GDM1 (cell line): ENCODE data around the gene SLC1A7.

Source experiments
- DNase-seq: peaks from one replicate; lab custom pipeline; 2025; lab: John Stamatoyannopoulos, UW

SLC1A7 gene

DNA sequence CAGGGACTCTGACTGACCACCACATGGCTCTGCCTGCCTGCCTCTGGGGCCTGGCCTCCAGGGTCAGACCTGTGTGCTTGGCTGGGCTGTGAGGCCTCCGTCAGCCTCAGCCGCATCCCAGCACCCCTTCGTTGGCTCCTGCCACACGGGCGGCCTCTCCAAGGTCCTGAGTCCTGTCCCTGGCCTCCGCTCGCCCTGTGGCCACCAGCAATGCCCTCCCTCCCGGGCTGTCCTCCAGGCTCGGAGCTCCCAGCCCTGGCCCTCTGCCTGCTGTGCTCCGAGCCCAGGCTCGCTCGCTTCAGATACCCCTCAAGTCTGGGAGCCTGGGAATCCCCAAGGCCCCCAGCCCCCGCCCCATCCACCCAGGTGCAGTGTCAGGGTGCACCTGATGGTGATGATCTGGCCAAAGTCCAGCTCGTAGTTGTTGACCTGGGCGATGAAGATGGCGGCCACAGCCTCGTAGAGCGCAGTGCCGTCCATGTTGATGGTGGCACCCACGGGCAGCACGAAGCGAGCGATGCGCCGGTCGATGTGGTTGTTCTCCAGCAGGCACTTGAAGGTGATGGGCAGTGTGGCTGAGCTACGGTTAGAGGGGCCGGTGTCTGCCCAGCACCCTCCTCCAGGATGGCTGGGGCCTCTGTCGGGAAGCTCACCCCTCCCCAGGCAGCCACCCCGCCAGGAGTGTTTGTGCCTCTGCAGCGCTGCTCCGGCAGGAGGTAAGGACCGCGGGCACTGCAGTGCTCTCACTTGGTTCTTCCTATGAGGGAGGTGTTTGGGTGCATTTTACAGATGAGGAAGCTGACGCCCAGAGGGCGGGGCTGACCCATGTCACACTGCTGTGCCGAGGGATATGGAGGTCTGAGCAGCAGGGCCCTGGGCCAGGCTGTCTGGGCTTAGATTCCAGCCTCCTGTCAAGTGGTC, 52.0 kb downstream of the SLC1A7 start:
- DNase-seq: no peak

DNA sequence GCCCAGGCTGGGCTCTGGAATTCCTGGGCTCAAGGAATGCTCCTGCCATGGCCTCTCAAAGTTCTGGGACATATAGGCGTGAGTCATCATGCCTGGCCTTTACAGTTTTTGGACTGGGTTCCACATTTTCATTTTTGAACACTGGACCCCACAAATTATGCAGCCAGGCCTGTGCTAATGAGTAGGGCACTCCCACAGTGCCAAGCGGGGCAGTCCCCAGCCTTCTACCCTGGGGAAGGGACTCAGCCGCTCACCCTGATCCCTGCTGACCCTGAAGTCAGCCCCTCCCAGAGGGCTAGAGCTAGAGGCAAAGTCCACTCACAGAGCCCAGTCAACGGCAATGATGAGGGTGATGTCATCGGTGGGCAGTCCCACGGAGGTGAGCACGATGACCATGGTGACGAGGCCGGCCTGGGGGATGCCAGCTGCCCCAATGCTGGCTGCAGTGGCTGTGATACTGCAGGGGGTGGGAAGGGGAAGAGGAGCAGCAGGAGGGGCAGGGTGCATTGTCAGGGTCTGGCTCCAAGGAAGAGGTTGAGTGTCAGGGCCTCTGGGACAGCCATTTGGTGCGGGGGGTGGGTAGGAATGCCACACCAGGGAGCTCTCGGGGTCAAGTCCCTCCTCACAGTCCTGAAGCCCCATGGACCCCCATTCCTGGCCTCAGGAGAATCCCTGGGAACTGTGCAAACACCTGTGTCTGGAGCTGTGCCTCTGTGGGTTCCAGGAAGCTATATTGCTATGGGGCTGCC, 52.8 kb downstream of the SLC1A7 start:
- no peak for DNase-seq

DNA sequence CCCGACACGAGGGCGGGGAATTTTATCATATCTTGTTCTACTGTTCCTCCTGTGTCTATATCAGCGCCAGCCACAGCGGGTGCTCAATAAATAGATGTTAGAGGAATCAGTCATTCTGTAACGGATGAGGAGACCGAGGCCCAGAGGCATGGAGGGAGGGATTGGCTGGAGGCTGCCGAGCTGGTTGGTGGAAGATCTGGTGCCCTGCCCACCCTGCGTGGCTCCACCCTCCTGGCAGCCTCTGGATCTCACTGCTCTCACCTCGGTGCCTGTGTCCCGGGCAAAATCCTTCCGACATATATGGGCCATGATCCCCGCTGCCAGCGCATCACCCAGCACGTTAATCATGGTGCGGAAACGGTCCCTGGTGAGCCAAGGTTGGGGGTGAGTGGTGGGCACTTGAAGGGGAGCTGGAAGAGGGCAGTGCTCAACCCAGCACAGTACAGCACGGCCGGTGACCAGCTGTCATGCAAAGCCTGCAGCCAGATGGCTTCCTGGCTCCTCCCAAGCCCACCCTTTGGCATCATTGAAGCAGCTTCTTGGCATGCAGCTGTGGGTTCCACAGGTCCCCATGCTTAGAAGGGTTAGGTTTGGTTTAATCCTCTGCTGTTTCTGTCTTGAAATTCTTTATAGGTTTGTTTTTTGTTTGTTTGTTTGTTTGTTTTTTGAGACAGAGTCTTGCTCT, 53.7 kb downstream of the SLC1A7 start:
- no peak for DNase-seq

DNA sequence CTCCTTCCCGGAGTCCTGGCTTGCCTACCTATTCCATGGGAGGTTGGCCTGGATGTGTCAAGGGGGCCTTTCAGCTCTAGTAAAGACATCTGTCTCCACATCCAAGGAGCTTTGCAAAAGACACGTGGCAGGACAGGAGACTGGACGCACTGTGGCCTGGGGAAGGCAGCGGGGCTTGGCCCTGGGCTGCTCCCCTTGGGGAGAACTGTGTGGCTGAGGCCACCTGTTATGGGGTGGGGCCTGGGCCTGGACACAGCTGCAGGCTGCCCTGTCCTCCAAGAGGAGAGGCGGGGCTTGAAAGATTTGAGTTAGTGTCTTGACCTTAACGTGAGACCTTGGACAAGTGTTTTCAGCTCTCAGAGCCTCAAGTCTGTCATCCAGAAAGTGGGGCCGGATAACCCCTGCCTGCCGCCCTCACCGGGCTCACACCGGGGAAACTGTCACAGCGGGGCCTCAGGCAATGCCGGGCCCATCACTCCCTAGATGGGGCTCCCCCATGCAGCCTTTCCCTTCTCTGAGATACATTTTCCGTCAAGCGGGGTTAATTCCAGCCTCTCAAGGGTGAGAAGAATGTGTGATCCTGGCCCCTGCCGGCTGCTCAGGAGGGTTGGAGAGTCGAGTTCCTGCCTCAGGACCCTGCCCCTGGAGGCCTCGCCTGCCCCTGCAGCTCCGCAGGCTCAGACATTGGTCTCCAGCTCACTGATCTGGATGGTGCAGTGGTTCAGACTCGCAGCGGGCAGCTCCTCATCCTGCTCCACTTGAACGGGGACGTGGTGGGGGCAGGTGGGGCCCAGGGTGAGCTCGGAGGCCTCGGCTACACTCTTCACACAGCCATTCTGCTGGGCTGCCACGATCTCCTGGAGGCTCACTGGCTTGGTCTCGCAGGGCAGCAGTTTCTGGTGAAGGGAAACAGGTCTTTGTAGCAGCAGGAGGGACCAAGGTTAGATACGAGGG, 54.8 kb downstream of the SLC1A7 start:
- no peak for DNase-seq

DNA sequence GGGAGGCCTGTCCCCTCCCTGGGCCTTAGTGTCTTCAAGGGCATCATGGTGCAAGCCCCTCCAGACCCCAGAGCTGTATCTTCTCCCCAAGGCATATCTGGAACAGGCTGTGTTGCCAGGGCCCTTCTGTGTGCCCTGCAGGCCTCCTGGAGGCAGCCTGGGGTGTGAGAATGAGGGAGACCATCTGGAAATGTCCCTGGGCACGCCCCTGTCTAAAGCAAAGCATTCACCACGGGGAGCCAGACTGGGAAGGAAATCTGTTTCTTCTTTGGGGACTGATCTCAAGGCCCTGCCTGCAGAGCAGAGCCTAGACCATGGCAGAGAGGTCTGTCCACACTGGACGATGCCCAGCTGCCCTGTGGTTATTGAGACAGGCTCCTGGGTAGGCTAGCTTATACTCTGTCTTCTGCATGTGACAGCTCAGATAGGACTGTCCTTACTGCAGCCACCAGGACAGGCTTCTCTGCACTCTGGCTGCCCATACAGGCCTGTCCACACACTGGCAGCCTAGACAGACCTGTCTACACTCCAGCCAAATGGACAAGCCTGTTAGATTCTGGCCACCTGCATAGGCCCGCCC, 55.9 kb downstream of the SLC1A7 start:
- DNase-seq: no peak

DNA sequence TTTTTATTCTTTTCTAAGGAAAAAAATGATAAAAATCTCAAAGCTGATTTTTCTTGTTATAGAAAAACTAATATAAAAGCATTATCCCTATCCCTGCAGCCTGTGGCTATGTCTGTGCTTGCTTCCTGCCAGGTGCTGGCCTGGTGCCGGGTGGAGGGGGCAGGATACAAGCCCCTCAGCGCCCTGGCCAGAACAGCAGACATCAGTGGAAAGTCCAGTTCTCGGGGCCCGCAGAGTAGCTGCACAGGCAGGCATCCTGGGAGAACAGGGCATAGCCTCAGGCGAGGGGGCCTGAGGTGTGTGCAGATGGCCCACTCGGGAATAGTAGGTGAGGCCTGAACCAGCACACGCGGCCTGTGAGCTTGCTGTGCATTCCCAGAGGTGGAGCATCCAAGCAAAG, 57.0 kb downstream of the SLC1A7 start:
- DNase-seq: no peak

DNA sequence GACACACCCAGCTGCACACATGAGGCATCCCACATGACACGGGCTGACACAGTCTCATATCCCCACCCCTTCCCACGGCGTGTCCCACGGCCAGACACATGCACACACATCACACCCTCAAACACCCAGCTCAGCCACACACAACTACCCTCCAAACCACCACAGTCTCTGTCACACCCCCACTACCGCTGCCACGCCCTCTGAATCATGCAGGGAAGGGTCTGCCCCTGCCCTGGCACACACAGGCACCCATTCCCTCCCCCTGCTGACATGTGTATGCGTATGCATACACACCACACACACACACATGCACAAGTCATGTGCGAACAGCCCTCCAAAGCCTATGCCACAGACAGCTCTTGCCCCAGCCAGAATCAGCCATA, 57.9 kb downstream of the SLC1A7 start:
- no peak for DNase-seq

DNA sequence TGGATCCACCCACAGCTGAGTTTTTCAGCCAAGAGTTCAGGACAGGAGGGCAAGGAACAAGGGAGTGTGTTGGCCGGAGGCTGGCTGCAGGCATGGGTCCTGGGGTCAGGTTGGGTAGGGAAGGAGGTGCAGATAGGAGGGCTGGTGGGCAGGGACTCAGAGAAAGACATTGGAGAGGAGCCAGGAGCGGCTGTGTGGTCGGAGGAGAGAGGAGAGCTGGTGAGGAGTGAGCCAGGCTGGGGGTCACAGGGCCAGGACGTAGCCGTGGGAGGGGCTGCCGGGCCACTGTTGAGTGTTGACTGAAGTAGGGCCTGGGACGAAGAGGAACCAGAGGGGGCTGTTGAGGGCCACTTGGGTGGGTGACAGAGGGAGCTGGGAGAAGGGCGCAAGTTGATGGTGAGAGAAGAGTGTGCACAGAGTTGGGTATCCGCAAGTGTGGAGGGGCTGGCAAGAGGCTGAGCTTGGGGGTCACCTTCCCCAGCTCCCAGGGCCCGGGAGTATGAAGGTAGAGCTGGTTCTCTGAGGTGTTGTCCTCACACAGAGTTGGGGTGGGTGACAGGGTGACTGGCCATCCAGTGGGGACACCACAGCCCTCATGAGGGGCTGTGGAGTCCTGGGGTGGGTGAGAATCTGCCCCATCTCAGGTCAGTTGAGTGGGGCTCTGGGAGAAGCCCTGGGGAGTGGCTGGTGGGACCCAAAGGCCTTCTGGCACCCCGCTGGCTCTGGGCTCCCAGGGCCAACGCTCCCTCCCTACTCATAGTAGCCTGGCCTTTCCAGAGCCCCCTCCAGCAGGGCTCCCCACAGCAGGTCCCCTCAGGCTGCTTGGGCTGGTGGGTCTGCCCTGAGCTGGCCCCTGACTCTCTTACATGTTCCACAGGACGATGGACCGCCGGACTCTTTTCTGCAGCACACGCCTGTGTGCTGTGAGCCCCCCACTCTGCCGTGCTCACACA, 58.5 kb downstream of the SLC1A7 start:
- no peak for DNase-seq

DNA sequence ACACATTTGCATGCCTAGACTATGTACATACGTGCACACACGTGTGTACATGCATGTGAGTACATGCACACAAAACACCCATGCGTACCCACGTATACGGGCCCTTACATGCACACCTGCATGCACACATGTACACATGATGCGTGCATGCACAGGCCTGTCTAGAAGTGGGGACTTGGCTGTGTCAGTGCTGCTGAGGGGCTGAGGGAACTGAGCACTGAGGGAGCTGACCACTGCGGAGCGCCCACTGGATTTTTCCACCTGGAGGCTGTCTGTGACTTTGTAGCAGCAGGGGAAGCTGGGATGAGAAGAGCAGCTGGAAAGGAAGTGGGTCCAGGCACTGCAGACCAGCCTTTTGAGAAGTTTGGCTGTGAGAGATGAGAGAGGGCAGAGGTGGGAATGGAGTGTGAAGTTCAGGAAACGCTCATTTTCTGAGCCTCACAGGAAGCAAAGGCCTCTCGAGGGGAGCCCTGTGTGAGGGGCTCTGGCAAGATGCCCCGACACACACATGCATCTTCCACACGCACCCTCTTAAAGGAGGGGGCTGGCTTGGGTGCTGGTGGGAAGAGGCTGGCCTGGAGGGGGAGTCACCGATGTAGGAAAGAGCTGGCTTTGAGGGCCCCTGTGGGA, 59.5 kb downstream of the SLC1A7 start:
- DNase-seq: no peak

DNA sequence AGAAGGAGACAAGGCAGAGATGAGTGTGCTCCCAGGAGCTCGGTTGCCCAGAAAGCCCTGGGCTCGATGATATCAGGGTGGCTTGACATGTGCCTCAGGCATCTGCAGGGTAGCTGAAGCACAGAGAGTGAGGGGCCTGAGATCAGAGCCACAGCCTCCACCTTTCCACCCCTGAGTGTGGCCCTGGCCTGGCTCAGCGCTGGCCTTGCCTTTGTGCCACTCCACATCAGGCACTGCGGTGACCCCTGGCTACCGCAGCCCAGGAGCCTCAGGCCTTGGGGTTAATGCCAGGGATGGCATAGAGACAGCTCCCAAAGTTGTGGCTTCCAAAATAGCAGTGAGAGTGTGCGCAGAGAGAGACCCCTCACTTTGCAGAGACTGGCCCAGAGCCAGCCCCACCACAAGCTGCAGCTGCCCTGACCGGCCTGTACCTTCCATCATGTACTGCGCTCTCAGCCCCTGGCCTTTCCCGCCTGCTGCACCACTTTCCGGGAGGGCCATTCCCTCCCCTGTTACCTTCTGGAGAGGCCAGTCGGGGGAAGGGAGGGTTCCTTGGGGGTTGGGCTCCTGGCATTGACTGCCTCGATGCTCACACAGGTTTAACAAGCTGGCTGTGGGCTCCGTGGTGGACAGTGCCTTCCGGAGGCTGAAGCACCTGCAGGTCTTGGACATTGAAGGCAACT, 60.9 kb downstream of the SLC1A7 start:
- no peak for DNase-seq

DNA sequence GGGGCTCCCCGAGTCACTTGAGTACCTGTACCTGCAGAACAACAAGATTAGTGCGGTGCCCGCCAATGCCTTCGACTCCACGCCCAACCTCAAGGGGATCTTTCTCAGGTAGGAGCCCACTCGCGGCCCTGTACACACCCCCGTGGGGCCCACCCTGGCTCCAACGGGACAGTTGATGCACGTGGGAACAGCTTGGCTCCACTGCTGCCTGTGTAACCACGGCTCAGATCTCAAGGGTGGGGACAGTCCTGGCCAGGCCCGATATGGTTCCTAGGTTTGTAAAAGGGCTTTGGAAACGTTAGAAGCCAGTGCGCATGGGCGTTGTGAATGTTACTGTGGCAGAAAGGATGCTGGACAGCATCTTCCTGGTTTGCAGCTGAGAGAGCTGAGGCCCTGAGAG, 61.7 kb downstream of the SLC1A7 start:
- DNase-seq: no peak

DNA sequence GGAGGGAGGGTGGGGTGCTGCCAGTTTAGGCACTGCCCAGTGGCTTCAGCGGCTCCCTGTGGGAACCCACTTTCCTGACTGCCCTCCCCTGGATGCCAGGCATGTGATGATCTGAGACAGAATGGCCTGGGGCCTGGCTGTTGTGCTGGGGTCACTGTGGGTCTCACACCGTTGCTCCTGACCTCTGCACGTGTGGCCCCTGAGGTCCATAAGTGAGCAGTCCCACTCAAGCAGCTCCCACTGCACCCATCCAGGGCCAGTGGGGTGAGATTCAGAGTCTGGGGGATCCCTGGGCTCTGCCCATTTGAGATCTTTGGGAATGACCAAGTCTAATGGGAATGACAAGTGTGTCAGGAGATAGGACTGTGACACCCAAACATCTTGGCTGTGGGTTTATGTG, 62.4 kb downstream of the SLC1A7 start:
- DNase-seq: no peak

DNA sequence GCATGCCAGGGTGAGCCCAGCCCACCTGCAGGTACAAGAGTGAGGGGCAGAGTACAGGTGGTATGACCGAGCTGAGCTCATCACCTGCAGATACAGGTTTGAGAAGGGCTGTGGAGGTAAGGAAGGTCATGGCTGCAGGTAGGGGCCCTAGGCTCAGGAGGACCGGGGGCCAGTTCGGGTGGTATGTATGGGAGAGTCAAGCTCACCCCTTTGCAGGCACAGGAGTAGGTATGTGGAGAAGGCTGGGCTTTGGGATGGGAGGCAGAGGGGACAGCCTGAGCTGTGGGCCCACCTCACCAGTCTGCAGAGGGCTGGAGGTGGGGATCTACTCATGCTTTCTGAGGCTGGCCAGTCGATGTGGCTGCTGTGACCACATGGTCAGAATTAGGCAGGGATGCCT, 63.2 kb downstream of the SLC1A7 start:
- DNase-seq: no peak

DNA sequence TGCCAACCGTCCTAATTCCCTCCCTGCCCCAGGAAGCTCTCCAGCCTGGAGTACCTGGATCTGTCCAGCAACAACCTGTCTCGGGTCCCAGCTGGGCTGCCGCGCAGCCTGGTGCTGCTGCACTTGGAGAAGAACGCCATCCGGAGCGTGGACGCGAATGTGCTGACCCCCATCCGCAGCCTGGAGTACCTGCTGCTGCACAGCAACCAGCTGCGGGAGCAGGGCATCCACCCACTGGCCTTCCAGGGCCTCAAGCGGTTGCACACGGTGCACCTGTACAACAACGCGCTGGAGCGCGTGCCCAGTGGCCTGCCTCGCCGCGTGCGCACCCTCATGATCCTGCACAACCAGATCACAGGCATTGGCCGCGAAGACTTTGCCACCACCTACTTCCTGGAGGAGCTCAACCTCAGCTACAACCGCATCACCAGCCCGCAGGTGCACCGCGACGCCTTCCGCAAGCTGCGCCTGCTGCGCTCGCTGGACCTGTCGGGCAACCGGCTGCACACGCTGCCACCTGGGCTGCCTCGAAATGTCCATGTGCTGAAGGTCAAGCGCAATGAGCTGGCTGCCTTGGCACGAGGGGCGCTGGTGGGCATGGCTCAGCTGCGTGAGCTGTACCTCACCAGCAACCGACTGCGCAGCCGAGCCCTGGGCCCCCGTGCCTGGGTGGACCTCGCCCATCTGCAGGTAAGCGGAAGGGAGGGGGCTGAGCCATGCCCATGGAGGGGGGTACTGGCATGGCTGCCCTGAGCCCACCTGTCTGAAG, 63.9 kb downstream of the SLC1A7 start:
- DNase-seq: no peak

DNA sequence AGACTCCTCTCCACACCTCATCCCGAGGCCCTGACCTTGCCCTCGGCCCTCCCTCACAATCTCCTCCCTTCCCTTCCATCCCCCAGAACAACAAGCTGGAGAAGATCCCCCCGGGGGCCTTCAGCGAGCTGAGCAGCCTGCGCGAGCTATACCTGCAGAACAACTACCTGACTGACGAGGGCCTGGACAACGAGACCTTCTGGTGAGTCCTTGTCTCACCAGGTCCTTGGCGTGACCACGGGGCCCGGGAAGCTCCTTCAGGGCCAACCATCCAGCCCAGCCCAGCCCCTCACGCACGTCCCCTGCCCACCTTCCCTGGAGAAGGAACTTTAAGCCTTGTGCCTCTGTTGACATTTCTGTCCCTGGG, 64.9 kb downstream of the SLC1A7 start:
- DNase-seq: no peak

DNA sequence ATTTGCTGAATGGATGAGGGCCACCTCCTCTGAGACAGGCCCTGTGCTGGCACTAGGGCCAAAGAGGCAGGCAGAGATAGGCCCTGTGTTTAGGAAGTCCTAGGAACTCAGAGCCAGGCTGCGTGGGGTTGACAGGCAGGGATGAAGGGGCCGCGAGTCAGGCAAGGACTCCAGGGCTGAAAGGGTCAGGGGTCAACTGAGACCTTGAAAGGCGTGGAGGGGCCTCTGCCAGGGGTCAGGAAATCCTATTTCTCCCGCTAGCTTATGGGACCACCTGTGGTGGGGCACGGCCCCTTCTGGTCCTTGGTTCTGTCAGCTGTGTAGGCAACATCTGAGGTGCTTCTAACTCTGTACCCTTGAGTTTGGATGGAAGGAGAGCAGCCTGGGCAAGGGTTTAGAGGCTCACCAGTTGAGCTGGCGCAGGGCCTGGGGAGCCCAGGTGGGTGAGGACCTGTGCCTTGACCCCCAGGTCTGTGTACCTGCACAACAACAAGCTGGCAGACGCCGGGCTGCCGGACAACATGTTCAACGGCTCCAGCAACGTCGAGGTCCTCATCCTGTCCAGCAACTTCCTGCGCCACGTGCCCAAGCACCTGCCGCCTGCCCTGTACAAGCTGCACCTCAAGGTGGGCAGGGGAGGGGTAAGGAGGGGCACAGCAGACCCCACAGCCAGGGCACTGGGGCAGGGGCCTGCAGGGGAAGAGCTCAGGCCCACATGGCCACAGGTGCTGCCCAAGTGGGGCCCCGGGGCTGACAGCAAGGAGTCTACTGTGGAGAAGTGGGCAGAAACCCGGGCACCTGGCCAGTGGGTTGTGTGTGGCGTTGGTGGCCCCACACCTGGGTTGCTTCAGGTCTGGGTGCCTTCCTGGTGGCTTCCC, 65.5 kb downstream of the SLC1A7 start:
- DNase-seq: no peak

DNA sequence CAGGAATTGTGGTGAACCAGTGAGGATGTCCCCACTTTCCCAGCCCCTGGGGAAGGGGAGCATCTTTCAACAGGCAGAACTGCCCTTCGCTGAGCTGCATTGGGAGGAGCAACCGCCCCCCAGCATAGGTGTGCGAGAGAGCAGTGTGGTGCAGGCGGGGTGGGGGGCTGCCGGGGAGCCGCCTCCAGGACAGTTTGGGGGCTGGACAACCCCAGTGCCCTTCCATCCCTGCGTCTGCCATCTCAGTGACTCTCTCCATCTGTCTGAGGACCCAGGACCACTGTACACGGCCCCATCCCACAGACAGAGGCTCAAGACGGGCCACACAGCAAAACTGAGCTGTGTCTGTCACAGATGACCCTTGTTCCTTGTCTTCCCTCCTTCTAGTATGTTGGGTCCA, 66.3 kb downstream of the SLC1A7 start:
- no peak for DNase-seq
